Measurements from ENCODE around the gene GOLT1B.
A peak's percentile ranks its signal among the peaks of the same experiment; 100 is the strongest.

Gene GOLT1B

GRCh38 chr12:21518451-21518850 lies 16.9 kb downstream of the GOLT1B start:
- DNase-seq (ENCODE audit: insufficient read length, low spot score) (no peak), FAIRE-seq (no peak)

- no peak for FAIRE-seq
Observed at GRCh38 chr12:21521541-21521940, 20.0 kb downstream of the GOLT1B start.

GRCh38 chr12:21523148-21523547 lies 21.6 kb downstream of the GOLT1B start:
- DNase-seq (ENCODE audit: insufficient read length, low spot score) = no peak
- no peak for FAIRE-seq

More at GRCh38 chr12:21521541-21521940, 20.0 kb downstream of the GOLT1B start:
- DNase-seq (ENCODE audit: insufficient read length, low spot score) = no peak

- FAIRE-seq (no peak), DNase-seq (ENCODE audit: insufficient read length, low spot score) (peak; percentile 15)
Observed at GRCh38 chr12:21526053-21526452, 24.5 kb downstream of the GOLT1B start, which contains the start of gene SPX. Gene SPX (plus strand): TSS chr12:21526296. CDS start chr12:21526473, 177 bp downstream.

GRCh38 chr12:21526721-21527345 lies 25.2 kb downstream of the GOLT1B start:
- FAIRE-seq (no peak), DNase-seq (ENCODE audit: insufficient read length, low spot score) (no peak)

GRCh38 chr12:21527451-21528180 lies 26.0 kb downstream of the GOLT1B start:
- peak; percentile 32 for DNase-seq (ENCODE audit: insufficient read length, low spot score)
- no peak for FAIRE-seq

- DNase-seq (ENCODE audit: insufficient read length, low spot score) (no peak), FAIRE-seq (no peak)
Observed at GRCh38 chr12:21528953-21529352, 27.4 kb downstream of the GOLT1B start.

GRCh38 chr12:21529456-21529855 lies 27.9 kb downstream of the GOLT1B start:
- no peak for FAIRE-seq

GRCh38 chr12:21538061-21538653 lies 36.6 kb downstream of the GOLT1B start:
- FAIRE-seq = no peak
- no peak for DNase-seq (ENCODE audit: insufficient read length, low spot score)

More at GRCh38 chr12:21529456-21529855, 27.9 kb downstream of the GOLT1B start:
- no peak for DNase-seq (ENCODE audit: insufficient read length, low spot score)

GRCh38 chr12:21539797-21540196 lies 38.2 kb downstream of the GOLT1B start:
- FAIRE-seq (no peak), DNase-seq (ENCODE audit: insufficient read length, low spot score) (no peak)

- FAIRE-seq (no peak), DNase-seq (ENCODE audit: insufficient read length, low spot score) (no peak)
Observed at GRCh38 chr12:21541773-21542172, 40.2 kb downstream of the GOLT1B start.

GRCh38 chr12:21542403-21542802 lies 40.8 kb downstream of the GOLT1B start:
- FAIRE-seq (no peak), DNase-seq (ENCODE audit: insufficient read length, low spot score) (no peak)

- FAIRE-seq (no peak), DNase-seq (ENCODE audit: insufficient read length, low spot score) (no peak)
Observed at GRCh38 chr12:21543151-21543550, 41.6 kb downstream of the GOLT1B start.

- FAIRE-seq (no peak), DNase-seq (ENCODE audit: insufficient read length, low spot score) (no peak)
Observed at GRCh38 chr12:21545557-21545956, 44.0 kb downstream of the GOLT1B start.

- no peak for DNase-seq (ENCODE audit: insufficient read length, low spot score)
- no peak for FAIRE-seq
Observed at GRCh38 chr12:21546716-21547115, 45.1 kb downstream of the GOLT1B start.

- no peak for FAIRE-seq
- no peak for DNase-seq (ENCODE audit: insufficient read length, low spot score)
Observed at GRCh38 chr12:21547437-21547836, 45.8 kb downstream of the GOLT1B start.

GRCh38 chr12:21551841-21552465 lies 50.4 kb downstream of the GOLT1B start:
- FAIRE-seq = no peak
- no peak for DNase-seq (ENCODE audit: insufficient read length, low spot score)

- DNase-seq (ENCODE audit: insufficient read length, low spot score) (no peak), FAIRE-seq (no peak)
Observed at GRCh38 chr12:21552635-21553328, 51.2 kb downstream of the GOLT1B start.

- FAIRE-seq = no peak
- no peak for DNase-seq (ENCODE audit: insufficient read length, low spot score)
Observed at GRCh38 chr12:21553329-21553675, 51.7 kb downstream of the GOLT1B start.

GRCh38 chr12:21558100-21558679 lies 56.6 kb downstream of the GOLT1B start:
- no peak for DNase-seq (ENCODE audit: insufficient read length, low spot score)
- FAIRE-seq = no peak

Measured in HTR-8/SVneo (cell line).